Hepatocyte (in vitro differentiated cells): ENCODE measurements around the gene CRAMP1. TPM values are rescaled to one million over a fixed set of nuclear protein-coding genes. Genes with fewer than 3 reads are reported as not detected.

Experiments
- DNase-seq: peaks from one replicate; pipeline ENCODE4 v3.0.0-alpha.2; 2016; ENCODE audit warnings: low spot score
- H2AFZ ChIP-seq: fragments of 200-600 bp; sonication (generic); 2 replicates; pipeline ENCODE4 v1.6.0; 2016; ENCODE audit warnings: antibody characterized with exemption, mild to moderate bottlenecking
- H3K27ac ChIP-seq: fragments of 200-600 bp; sonication (generic); 2 replicates; pipeline ENCODE4 v1.5.1; 2016; ENCODE audit warnings: mild to moderate bottlenecking
- H3K27me3 ChIP-seq: fragments of 200-600 bp; sonication (generic); 2 replicates; pipeline ENCODE4 v1.6.1; 2016
- H3K36me3 ChIP-seq: fragments of 200-600 bp; sonication (generic); replicated peaks from 2 replicates; pipeline ENCODE4 v1.5.1; 2016; ENCODE audit warnings: low read depth; ENCODE audit not compliant: insufficient read depth
- H3K4me1 ChIP-seq: fragments of 200-600 bp; sonication (generic); 2 replicates; pipeline ENCODE4 v1.5.1; 2016; ENCODE audit warnings: mild to moderate bottlenecking, moderate library complexity; ENCODE audit not compliant: insufficient read depth
- H3K4me2 ChIP-seq: fragments of 200-600 bp; sonication (generic); 2 replicates; pipeline ENCODE4 v1.6.0; 2016
- H3K4me3 ChIP-seq: fragments of 200-600 bp; sonication (generic); 2 replicates; pipeline ENCODE4 v1.5.1; 2016; ENCODE audit warnings: mild to moderate bottlenecking
- H3K79me2 ChIP-seq: fragments of 200-600 bp; sonication (generic); 2 replicates; pipeline ENCODE4 v1.6.0; 2017; ENCODE audit warnings: mild to moderate bottlenecking
- H3K9me2 ChIP-seq: fragments of 200-600 bp; sonication (generic); replicated peaks from 2 replicates; pipeline ENCODE4 v1.6.0; 2017; ENCODE audit warnings: mild to moderate bottlenecking; ENCODE audit not compliant: insufficient read depth
- H3K9me3 ChIP-seq: fragments of 200-600 bp; sonication (generic); 2 replicates; pipeline ENCODE4 v1.5.1; 2016; ENCODE audit warnings: low read depth, mild to moderate bottlenecking
- H4K20me1 ChIP-seq: fragments of 200-600 bp; sonication (generic); 2 replicates; pipeline ENCODE4 v1.6.0; 2016; ENCODE audit warnings: mild to moderate bottlenecking; ENCODE audit not compliant: insufficient read depth, poor library complexity, severe bottlenecking
- CTCF ChIP-seq: fragments of 200-600 bp; sonication (generic); IDR thresholded peaks from 2 replicates; pipeline ENCODE4 v1.5.1; 2016; ENCODE audit warnings: antibody characterized with exemption, mild to moderate bottlenecking; ENCODE audit not compliant: poor library complexity
- EZH2 ChIP-seq: fragments of 200-600 bp; sonication (generic); IDR thresholded peaks from 2 replicates; pipeline ENCODE4 v1.6.1; 2016; ENCODE audit warnings: antibody characterized with exemption, mild to moderate bottlenecking, borderline replicate concordance
- EZH2phosphoT487 ChIP-seq: fragments of 200-600 bp; sonication (generic); IDR thresholded peaks from one replicate; pipeline ENCODE4 v1.6.1; 2018; ENCODE audit warnings: antibody characterized with exemption, mild to moderate bottlenecking, low read depth, moderate library complexity; ENCODE audit not compliant: unreplicated experiment, severe bottlenecking
- WGBS: methylation state at CpG from one replicate; pipeline ENCODE4 v1.1.6; 2016; ENCODE audit warnings: low lambda C conversion rate; ENCODE audit errors: missing lambda C conversion rate; 5-methylcytosine and 5-hydroxymethylcytosine counted together
- polyA plus RNA-seq: library from polyadenylated mRNA; unstranded; fragments of >200 nt; fragmentation: Nextera tagmentation; extraction: Ambion mirVana; gene quantifications from 2 replicates; pipeline ENCODE4 v1.2.1, GENCODE V29; 2016
- total RNA-seq: library from RNA; depleted of rRNA; stranded (reverse); fragments of >200 nt; gene quantifications from 2 replicates; pipeline ENCODE4 v1.2.3, GENCODE V29; 2014

CRAMP1 gene
- total and polyA plus RNA-seq, 2 experiments from 2014 or later, result 6.7 to 8.2 TPM

GRCh38 chr16:1640261-1640941, 28.2 kb downstream of the CRAMP1 start:
- Histone ChIP-seq H3K4me1 (no peaks in the 10 kb centered on the region), H3K4me2 (no peak overlapping the region), H3K9me2 (no peaks in the 10 kb centered on the region), H3K4me3 (no peak overlapping the region), H3K79me2 (peaks cover 4% of the 10 kb centered on the region), H3K27ac (no peak overlapping the region), H4K20me1 (peaks cover 2% of the 10 kb centered on the region), H2AFZ (no peak overlapping the region), H3K9me3 (no peaks in the 10 kb centered on the region), H3K27me3 (no peaks in the 10 kb centered on the region), H3K36me3 (no peaks in the 10 kb centered on the region)
- DNase-seq, result no peak
- TF ChIP-seq CTCF (no peak), EZH2 (no peak), EZH2phosphoT487 (no peak)
- 92% methylated on average over 20 of the region's 20 CpGs for WGBS

GRCh38 chr16:1641261-1641660, 29.1 kb downstream of the CRAMP1 start:
- Histone ChIP-seq H3K4me2 (no peak overlapping the region), H3K36me3 (no peaks in the 10 kb centered on the region), H3K27ac (no peak overlapping the region), H3K4me3 (no peak overlapping the region), H3K27me3 (no peaks in the 10 kb centered on the region), H3K9me2 (no peaks in the 10 kb centered on the region), H4K20me1 (peaks cover 5% of the 10 kb centered on the region), H2AFZ (no peak overlapping the region), H3K4me1 (no peaks in the 10 kb centered on the region), H3K79me2 (no peaks in the 10 kb centered on the region), H3K9me3 (no peaks in the 10 kb centered on the region)
- no peak for DNase-seq
- TF ChIP-seq EZH2phosphoT487, result no peak
- TF ChIP-seq CTCF, result no peak
- 97% methylated on average over 12 of the region's 12 CpGs for WGBS

DNA sequence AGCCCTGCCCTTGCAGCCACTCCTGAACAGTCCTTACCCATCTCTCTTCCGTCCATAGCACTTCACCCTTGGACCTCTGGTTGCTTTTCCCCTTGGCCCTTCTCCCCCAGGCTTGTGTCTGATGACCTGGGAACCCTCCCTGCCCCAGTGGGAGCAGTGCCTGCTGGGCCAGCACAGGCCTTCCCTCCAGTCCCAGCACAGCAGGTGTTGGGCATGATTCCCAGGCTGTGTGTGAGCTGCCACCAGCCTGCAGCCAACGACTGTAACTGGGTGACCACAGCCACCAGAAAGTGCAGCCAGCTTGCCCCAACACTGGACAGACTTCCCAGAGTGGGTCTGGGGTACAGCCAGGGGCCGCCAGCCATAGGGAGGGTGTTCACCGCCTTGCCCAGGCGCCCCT, 30.0 kb downstream of the CRAMP1 start:
- H3K27me3 ChIP-seq, result no peaks in the 10 kb centered on the region
- TF ChIP-seq EZH2 (no peak), CTCF (no peak), EZH2phosphoT487 (no peak)
- no peaks in the 10 kb centered on the region for H3K9me3 ChIP-seq
- H3K4me1 ChIP-seq, result no peaks in the 10 kb centered on the region
- H4K20me1 ChIP-seq, result peaks cover 9% of the 10 kb centered on the region
- H3K4me3 ChIP-seq, result no peak overlapping the region
- no peak overlapping the region for H3K4me2 ChIP-seq
- H3K27ac ChIP-seq, result no peak overlapping the region
- H3K36me3 ChIP-seq, result no peaks in the 10 kb centered on the region
- peaks cover 3% of the 10 kb centered on the region for H3K79me2 ChIP-seq
- DNase-seq, result no peak
- 100% methylated on average over 5 of the region's 5 CpGs for whole genome bisulfite sequencing
- H2AFZ ChIP-seq, result no peak overlapping the region
- H3K9me2 ChIP-seq, result no peaks in the 10 kb centered on the region

DNA sequence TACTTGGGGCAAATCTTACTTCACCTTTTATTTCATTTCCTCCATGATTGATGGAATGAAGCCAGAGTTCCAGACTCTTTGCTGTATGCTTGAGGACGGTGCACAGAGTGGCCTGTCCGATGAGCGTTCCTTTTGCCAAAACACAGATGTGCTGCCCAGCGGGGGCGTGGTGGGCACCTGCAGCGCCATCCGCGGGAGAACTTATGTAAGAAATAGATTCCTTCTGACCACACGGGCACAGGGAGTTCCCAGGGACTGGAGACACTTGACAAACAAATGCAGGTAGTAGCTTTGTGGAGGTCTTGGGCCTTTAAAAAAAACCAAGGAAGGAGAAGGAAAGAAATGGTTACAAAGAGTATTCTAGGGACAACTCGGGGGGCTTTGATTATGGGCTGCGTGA, 30.6 kb downstream of the CRAMP1 start:
- H3K4me1 ChIP-seq, result no peaks in the 10 kb centered on the region
- H3K27me3 ChIP-seq, result no peaks in the 10 kb centered on the region
- no peaks in the 10 kb centered on the region for H3K9me2 ChIP-seq
- TF ChIP-seq CTCF, result no peak
- TF ChIP-seq EZH2phosphoT487, result no peak
- TF ChIP-seq EZH2, result no peak
- no peaks in the 10 kb centered on the region for H3K9me3 ChIP-seq
- H3K36me3 ChIP-seq, result no peaks in the 10 kb centered on the region
- no peak for DNase-seq
- no peak overlapping the region for H2AFZ ChIP-seq
- WGBS, result 95% methylated on average over 11 of the region's 11 CpGs
- no peak overlapping the region for H3K27ac ChIP-seq
- peaks cover 9% of the 10 kb centered on the region for H4K20me1 ChIP-seq
- H3K4me2 ChIP-seq, result no peak overlapping the region
- H3K79me2 ChIP-seq, result peaks cover 4% of the 10 kb centered on the region
- H3K4me3 ChIP-seq, result no peak overlapping the region
